WTC11 (cell line): ENCODE results near the gene KCNIP2. TPM values are rescaled to one million over a fixed set of nuclear protein-coding genes. Genes with fewer than 3 reads are reported as not detected.

Source experiments
- ATAC-seq: fragments of 200-7000 bp; cut with Tn5 transposase; 2 replicates; pipeline ENCODE4 v1.10.0; 2021; ENCODE audit warnings: mild to moderate bottlenecking, moderate library complexity
- CTCF ChIA-PET: fragments of 300-600 bp; sonication (Branson Sonifier 250); formaldehyde crosslinking; loops from one replicate; lab custom pipeline; 2021; ENCODE audit warnings: antibody characterized with exemption; lab: Charles Lee
- POLR2A ChIA-PET: fragments of 350-600 bp; sonication (Branson Sonifier 250); formaldehyde crosslinking; loops from one replicate; lab custom pipeline; 2021; ENCODE audit warnings: antibody characterized with exemption; lab: Charles Lee
- DNase-seq: peaks from one replicate; pipeline ENCODE4 v3.0.0; 2021; ENCODE audit warnings: low spot score
- H3K27ac Mint-ChIP-seq: 2 replicates; pipeline ENCODE4 v1.8.0; 2021; ENCODE audit warnings: mixed read lengths
- H3K27me3 Mint-ChIP-seq: 2 replicates; pipeline ENCODE4 v1.8.0; 2021; ENCODE audit warnings: low read depth, mild to moderate bottlenecking, moderate library complexity, mixed read lengths
- H3K36me3 Mint-ChIP-seq: 2 replicates; pipeline ENCODE4 v1.8.0; 2021; ENCODE audit warnings: mixed read lengths
- H3K4me1 Mint-ChIP-seq: 2 replicates; pipeline ENCODE4 v1.8.0; 2022; ENCODE audit warnings: mixed read lengths
- H3K4me3 Mint-ChIP-seq: 2 replicates; pipeline ENCODE4 v1.8.0; 2021; ENCODE audit warnings: mild to moderate bottlenecking, moderate library complexity, mixed read lengths
- H3K9me3 Mint-ChIP-seq: 2 replicates; pipeline ENCODE4 v1.8.0; 2021; ENCODE audit warnings: mixed read lengths
- ARID4B ChIP-seq: sonication (generic); formaldehyde crosslinking; IDR thresholded peaks from 2 replicates; pipeline ENCODE4 v1.8.0; 2023; ENCODE audit warnings: missing genetic modification reagents, mild to moderate bottlenecking, borderline replicate concordance
- ATF2 ChIP-seq: sonication (generic); formaldehyde crosslinking; IDR thresholded peaks from 2 replicates; pipeline ENCODE4 v1.8.1; 2022; ENCODE audit warnings: low read depth, missing genetic modification reagents, borderline replicate concordance
- ATF6 ChIP-seq: sonication (generic); formaldehyde crosslinking; IDR thresholded peaks from 2 replicates; pipeline ENCODE4 v1.8.1; 2023; ENCODE audit warnings: mild to moderate bottlenecking, missing genetic modification reagents
- ESRRA ChIP-seq: sonication (generic); formaldehyde crosslinking; IDR thresholded peaks from 2 replicates; pipeline ENCODE4 v1.8.1; 2022; ENCODE audit warnings: mild to moderate bottlenecking, missing genetic modification reagents, borderline replicate concordance
- FOXK1 ChIP-seq: sonication (generic); formaldehyde crosslinking; IDR thresholded peaks from 2 replicates; pipeline ENCODE4 v1.8.0; 2022; ENCODE audit warnings: mild to moderate bottlenecking, moderate library complexity, missing genetic modification reagents
- FOXP1 ChIP-seq: sonication (generic); formaldehyde crosslinking; IDR thresholded peaks from 2 replicates; pipeline ENCODE4 v1.8.0; 2022; ENCODE audit warnings: missing genetic modification reagents, mild to moderate bottlenecking, moderate library complexity, borderline replicate concordance
- GTF2I ChIP-seq: fragments of 250-450 bp; sonication (Bioruptor Pico); conservative IDR thresholded peaks from 2 replicates; pipeline ENCODE4 v1.4.0; 2021; ENCODE audit warnings: mild to moderate bottlenecking
- MXD4 ChIP-seq: fragments of 250-450 bp; sonication (Bioruptor Pico); IDR thresholded peaks from 2 replicates; pipeline ENCODE4 v1.8.0; 2021; ENCODE audit warnings: mild to moderate bottlenecking, moderate library complexity, borderline replicate concordance
- NFATC4 ChIP-seq: fragments of 250-450 bp; sonication (Bioruptor Pico); IDR thresholded peaks from 2 replicates; pipeline ENCODE4 v1.9.0; 2021; ENCODE audit warnings: mild to moderate bottlenecking
- NR1H2 ChIP-seq: sonication (generic); formaldehyde crosslinking; IDR thresholded peaks from 2 replicates; pipeline ENCODE4 v1.9.0; 2021; ENCODE audit warnings: mild to moderate bottlenecking, moderate library complexity, missing genetic modification reagents
- NR3C1 ChIP-seq: sonication (generic); formaldehyde crosslinking; conservative IDR thresholded peaks from 2 replicates; pipeline ENCODE4 v1.8.1; 2023; ENCODE audit warnings: low read depth, mild to moderate bottlenecking, missing genetic modification reagents
- PREB ChIP-seq: sonication (generic); formaldehyde crosslinking; IDR thresholded peaks from 2 replicates; pipeline ENCODE4 v1.8.1; 2022; ENCODE audit warnings: mild to moderate bottlenecking, missing genetic modification reagents, moderate library complexity, borderline replicate concordance
- PRRX2 ChIP-seq: fragments of 250-450 bp; sonication (Bioruptor Pico); IDR thresholded peaks from 2 replicates; pipeline ENCODE4 v1.8.0; 2021; ENCODE audit warnings: mild to moderate bottlenecking
- STAT6 ChIP-seq: sonication (generic); formaldehyde crosslinking; conservative IDR thresholded peaks from 2 replicates; pipeline ENCODE4 v1.8.1; 2023; ENCODE audit warnings: mild to moderate bottlenecking, low read depth, missing genetic modification reagents, moderate library complexity
- ZBTB43 ChIP-seq: sonication (generic); formaldehyde crosslinking; IDR thresholded peaks from 2 replicates; pipeline ENCODE4 v1.8.1; 2023; ENCODE audit warnings: mild to moderate bottlenecking, missing genetic modification reagents
- ZMAT4 ChIP-seq: fragments of 250-450 bp; sonication (Bioruptor Pico); IDR thresholded peaks from 2 replicates; pipeline ENCODE4 v1.9.0; 2021; ENCODE audit warnings: mild to moderate bottlenecking
- ZNF232 ChIP-seq: sonication (generic); formaldehyde crosslinking; IDR thresholded peaks from 2 replicates; pipeline ENCODE4 v1.8.0; 2022; ENCODE audit warnings: mild to moderate bottlenecking, missing genetic modification reagents
- ZNF263 ChIP-seq: sonication (generic); formaldehyde crosslinking; IDR thresholded peaks from 2 replicates; pipeline ENCODE4 v1.8.1; 2022; ENCODE audit warnings: low read depth, mild to moderate bottlenecking, moderate library complexity, missing genetic modification reagents
- ZNF512 ChIP-seq: sonication (generic); formaldehyde crosslinking; IDR thresholded peaks from 2 replicates; pipeline ENCODE4 v1.8.1; 2022; ENCODE audit warnings: missing genetic modification reagents, borderline replicate concordance
- total RNA-seq: library from RNA; stranded (reverse); gene quantifications from 3 replicates; pipeline ENCODE4 v1.2.3, GENCODE V29; 2021

Gene KCNIP2
- total RNA-seq, 1 experiment from 2014 or later = 5.2 TPM

- TF ChIP-seq ZMAT4 (CRISPR knock-in tag) (no peak), ESRRA (CRISPR knock-in tag) (peak; percentile 42; the same call in 1 of the 2 replicates), NFATC4 (CRISPR knock-in tag) (no peak), ZNF512 (CRISPR knock-in tag) (no peak), ATF2 (no peak), ARID4B (no peak), NR1H2 (no peak), FOXK1 (CRISPR knock-in tag) (peak; percentile 44; the same call in 1 of the 2 replicates), GTF2I (peak; percentile 89), ZNF263 (peak; percentile 84)
Measured at GRCh38 chr10:101779544-101780186, 63.9 kb downstream of the KCNIP2 start (continued).

- Mint-ChIP-seq H3K36me3 (no peaks in the 10 kb centered on the region), H3K27me3 (peaks cover 43% of the 10 kb centered on the region), H3K4me1 (peaks cover 55% of the 10 kb centered on the region), H3K4me3 (peak overlapping the region; percentile 81), H3K9me3 (no peaks in the 10 kb centered on the region), H3K27ac (peak overlapping the region; percentile 88)
- ATAC-seq (peak; percentile 28), DNase-seq (peak; percentile 80)
- CTCF ChIA-PET = interaction anchor here (0.6 to 11.0 kb wide), 22 partner anchors 9 to 566 kb away, joined by 3 to 370 read pairs (median 3); no protein-coding TSS in a partner anchor
- POLR2A ChIA-PET = interaction anchor here (0.6 to 2.6 kb wide), 3 partner anchors 9 to 176 kb away, joined by 4 to 10 read pairs (median 6); partner anchors contain the start of gene OGA
- TF ChIP-seq NR3C1 (CRISPR knock-in tag) (no peak), STAT6 (CRISPR knock-in tag) (no peak), PRRX2 (CRISPR knock-in tag) (no peak), FOXP1 (CRISPR knock-in tag) (no peak), MXD4 (CRISPR knock-in tag) (no peak), ATF6 (CRISPR knock-in tag) (no peak), ZBTB43 (CRISPR knock-in tag) (0 out of 2 replicates have a peak, but pooled peaks have one; percentile 8), PREB (CRISPR knock-in tag) (no peak), ZNF232 (no peak)
Measured at GRCh38 chr10:101778781-101779543, 64.6 kb downstream of the KCNIP2 start.
